ENCODE results near the gene AOAH. TPM values are rescaled to one million over a fixed set of nuclear protein-coding genes. Genes with fewer than 3 reads are reported as not detected.

AOAH gene
- total RNA-seq, result 23.5 TPM
- polyA plus RNA-seq, result 47.1 TPM
- long read RNA-seq, donor 1, result 0 reads
- long read RNA-seq, donor 2, result 0 reads
- long read RNA-seq, donor 3, partial matches to known transcripts, result 0 of 2 reads
- long read RNA-seq, donor 3, other reads (novel, unspliced or antisense), result 0 of 2 reads
- long read RNA-seq, donor 4, partial matches to known transcripts, result 0 of 3 reads
- long read RNA-seq, donor 4, other reads (novel, unspliced or antisense), result 0 of 3 reads
- long read RNA-seq, donor 5, partial matches to known transcripts, result 5 of 12 reads
- long read RNA-seq, donor 5, other reads (novel, unspliced or antisense), result 0 of 12 reads
- long read RNA-seq, donor 6, partial matches to known transcripts, result 0 of 6 reads
- long read RNA-seq, donor 6, other reads (novel, unspliced or antisense), result 0 of 6 reads
- long read RNA-seq, donor 7, partial matches to known transcripts, result 0 of 5 reads
- long read RNA-seq, donor 7, other reads (novel, unspliced or antisense), result 0 of 5 reads
- long read RNA-seq, donor 8, partial matches to known transcripts, result 0 of 2 reads
- long read RNA-seq, donor 8, other reads (novel, unspliced or antisense), result 0 of 2 reads
- long read RNA-seq, donor 9, partial matches to known transcripts, result 0 of 3 reads
- long read RNA-seq, donor 9, other reads (novel, unspliced or antisense), result 0 of 3 reads
- long read RNA-seq, donor 10, partial matches to known transcripts, result 0 of 1 reads
- long read RNA-seq, donor 10, other reads (novel, unspliced or antisense), result 0 of 1 reads

GRCh38 chr7:36723951-36724664, at the start of gene AOAH:
Gene AOAH, minus strand, starts transcription at chr7:36724494. Its CDS starts 346 bp downstream, at chr7:36724148.
- WGBS, result 50% methylated on average over 14 of the region's 14 CpGs
- H3K36me3 ChIP-seq (ENCODE audit: control insufficient read depth in 2 of 2, insufficient read depth in 2 of 2, low read length in 1 of 2), result no peaks in the 10 kb centered on the region
- peaks cover 8 to 39% of the 10 kb centered on the region in 2 donors for H3K4me1 ChIP-seq (ENCODE audit: control insufficient read depth in 2 of 2, insufficient read depth in 2 of 2, low read length in 2 of 2)
- peak within 1 kb of the TSS; percentile 43 to 44 for H3K4me3 ChIP-seq (ENCODE audit: low read length in 2 of 2)
- H3K9me3 ChIP-seq (ENCODE audit: control insufficient read depth in 2 of 2, insufficient read depth in 1 of 2, low read length in 1 of 2), result no peaks in the 10 kb centered on the region
- peak; percentile 50 to 94 (median 77) for DNase-seq (ENCODE audit: low read depth in 6 of 9, low spot score in 9 of 9)
- H3K27ac ChIP-seq (ENCODE audit: low read depth in 1 of 2, low read length in 1 of 2), result peak within 1 kb of the TSS; percentile 84 to 90
- no peaks in the 10 kb centered on the region for H3K27me3 ChIP-seq (ENCODE audit: control insufficient read depth in 2 of 2, insufficient read depth in 1 of 2, low read length in 1 of 2)

GRCh38 chr7:36766451-36766850, 42.2 kb upstream of the AOAH start:
- 92% methylated on average over 1 of the region's 1 CpG for WGBS
- Histone ChIP-seq H3K27ac (ENCODE audit: low read depth in 1 of 2, low read length in 1 of 2) (no peak overlapping the region), H3K36me3 (ENCODE audit: control insufficient read depth in 2 of 2, insufficient read depth in 2 of 2, low read length in 1 of 2) (no peaks in the 10 kb centered on the region), H3K9me3 (ENCODE audit: control insufficient read depth in 2 of 2, insufficient read depth in 1 of 2, low read length in 1 of 2) (no peaks in the 10 kb centered on the region), H3K4me3 (ENCODE audit: low read length in 2 of 2) (no peak overlapping the region), H3K4me1 (ENCODE audit: control insufficient read depth in 2 of 2, insufficient read depth in 2 of 2, low read length in 2 of 2) (peaks cover 0 to 13% of the 10 kb centered on the region in 2 donors), H3K27me3 (ENCODE audit: control insufficient read depth in 2 of 2, insufficient read depth in 1 of 2, low read length in 1 of 2) (no peaks in the 10 kb centered on the region)
- no peak for DNase-seq (ENCODE audit: low read depth in 6 of 9, low spot score in 9 of 9)

- DNase-seq (ENCODE audit: low read depth in 6 of 9, low spot score in 9 of 9), result no peak
Observed at GRCh38 chr7:36765605-36766004, 41.3 kb upstream of the AOAH start.

GRCh38 chr7:36764929-36765328, 40.6 kb upstream of the AOAH start:
- H3K27ac ChIP-seq (ENCODE audit: low read depth in 1 of 2, low read length in 1 of 2), result peak overlapping the region; percentile 36 to 79
- H3K36me3 ChIP-seq (ENCODE audit: control insufficient read depth in 2 of 2, insufficient read depth in 2 of 2, low read length in 1 of 2), result no peaks in the 10 kb centered on the region
- H3K4me3 ChIP-seq (ENCODE audit: low read length in 2 of 2), result no peak overlapping the region
- H3K27me3 ChIP-seq (ENCODE audit: control insufficient read depth in 2 of 2, insufficient read depth in 1 of 2, low read length in 1 of 2), result no peaks in the 10 kb centered on the region
- WGBS, result 87% methylated on average over 5 of the region's 5 CpGs
- peaks cover 0 to 13% of the 10 kb centered on the region in 2 donors for H3K4me1 ChIP-seq (ENCODE audit: control insufficient read depth in 2 of 2, insufficient read depth in 2 of 2, low read length in 2 of 2)
- DNase-seq (ENCODE audit: low read depth in 6 of 9, low spot score in 9 of 9), result peak in 1 of 9 donors; percentile 49
- H3K9me3 ChIP-seq (ENCODE audit: control insufficient read depth in 2 of 2, insufficient read depth in 1 of 2, low read length in 1 of 2), result no peaks in the 10 kb centered on the region

More at GRCh38 chr7:36765605-36766004, 41.3 kb upstream of the AOAH start:
- Histone ChIP-seq H3K4me1 (ENCODE audit: control insufficient read depth in 2 of 2, insufficient read depth in 2 of 2, low read length in 2 of 2) (peaks cover 0 to 13% of the 10 kb centered on the region in 2 donors), H3K4me3 (ENCODE audit: low read length in 2 of 2) (no peak overlapping the region), H3K36me3 (ENCODE audit: control insufficient read depth in 2 of 2, insufficient read depth in 2 of 2, low read length in 1 of 2) (no peaks in the 10 kb centered on the region), H3K9me3 (ENCODE audit: control insufficient read depth in 2 of 2, insufficient read depth in 1 of 2, low read length in 1 of 2) (no peaks in the 10 kb centered on the region), H3K27ac (ENCODE audit: low read depth in 1 of 2, low read length in 1 of 2) (no peak overlapping the region), H3K27me3 (ENCODE audit: control insufficient read depth in 2 of 2, insufficient read depth in 1 of 2, low read length in 1 of 2) (no peaks in the 10 kb centered on the region)
- WGBS, result 74% methylated on average over 4 of the region's 4 CpGs

GRCh38 chr7:36763132-36763816, 39.0 kb upstream of the AOAH start:
- H3K27me3 ChIP-seq (ENCODE audit: control insufficient read depth in 2 of 2, insufficient read depth in 1 of 2, low read length in 1 of 2), result no peaks in the 10 kb centered on the region
- peaks cover 0 to 13% of the 10 kb centered on the region in 2 donors for H3K4me1 ChIP-seq (ENCODE audit: control insufficient read depth in 2 of 2, insufficient read depth in 2 of 2, low read length in 2 of 2)
- no peak overlapping the region for H3K4me3 ChIP-seq (ENCODE audit: low read length in 2 of 2)
- H3K27ac ChIP-seq (ENCODE audit: low read depth in 1 of 2, low read length in 1 of 2), result no peak overlapping the region
- H3K36me3 ChIP-seq (ENCODE audit: control insufficient read depth in 2 of 2, insufficient read depth in 2 of 2, low read length in 1 of 2), result no peaks in the 10 kb centered on the region
- WGBS, result 98% methylated on average over 10 of the region's 10 CpGs
- no peak for DNase-seq (ENCODE audit: low read depth in 6 of 9, low spot score in 9 of 9)
- H3K9me3 ChIP-seq (ENCODE audit: control insufficient read depth in 2 of 2, insufficient read depth in 1 of 2, low read length in 1 of 2), result no peaks in the 10 kb centered on the region

GRCh38 chr7:36762394-36762793, 38.1 kb upstream of the AOAH start:
- Histone ChIP-seq H3K27ac (ENCODE audit: low read depth in 1 of 2, low read length in 1 of 2) (no peak overlapping the region), H3K27me3 (ENCODE audit: control insufficient read depth in 2 of 2, insufficient read depth in 1 of 2, low read length in 1 of 2) (no peaks in the 10 kb centered on the region), H3K9me3 (ENCODE audit: control insufficient read depth in 2 of 2, insufficient read depth in 1 of 2, low read length in 1 of 2) (no peaks in the 10 kb centered on the region), H3K4me3 (ENCODE audit: low read length in 2 of 2) (no peak overlapping the region), H3K36me3 (ENCODE audit: control insufficient read depth in 2 of 2, insufficient read depth in 2 of 2, low read length in 1 of 2) (no peaks in the 10 kb centered on the region), H3K4me1 (ENCODE audit: control insufficient read depth in 2 of 2, insufficient read depth in 2 of 2, low read length in 2 of 2) (peaks cover 0 to 13% of the 10 kb centered on the region in 2 donors)
- DNase-seq (ENCODE audit: low read depth in 6 of 9, low spot score in 9 of 9), result no peak
- 96% methylated on average over 2 of the region's 2 CpGs for WGBS

- Histone ChIP-seq H3K4me1 (ENCODE audit: control insufficient read depth in 2 of 2, insufficient read depth in 2 of 2, low read length in 2 of 2) (peaks cover 0 to 13% of the 10 kb centered on the region in 2 donors), H3K9me3 (ENCODE audit: control insufficient read depth in 2 of 2, insufficient read depth in 1 of 2, low read length in 1 of 2) (no peaks in the 10 kb centered on the region), H3K36me3 (ENCODE audit: control insufficient read depth in 2 of 2, insufficient read depth in 2 of 2, low read length in 1 of 2) (no peaks in the 10 kb centered on the region), H3K4me3 (ENCODE audit: low read length in 2 of 2) (no peak overlapping the region), H3K27ac (ENCODE audit: low read depth in 1 of 2, low read length in 1 of 2) (no peak overlapping the region), H3K27me3 (ENCODE audit: control insufficient read depth in 2 of 2, insufficient read depth in 1 of 2, low read length in 1 of 2) (no peaks in the 10 kb centered on the region)
- no peak for DNase-seq (ENCODE audit: low read depth in 6 of 9, low spot score in 9 of 9)
- 96% methylated on average over 2 of the region's 2 CpGs for WGBS
Observed at GRCh38 chr7:36761835-36762234, 37.5 kb upstream of the AOAH start.

GRCh38 chr7:36760856-36761762, 36.8 kb upstream of the AOAH start:
- peaks cover 0 to 13% of the 10 kb centered on the region in 2 donors for H3K4me1 ChIP-seq (ENCODE audit: control insufficient read depth in 2 of 2, insufficient read depth in 2 of 2, low read length in 2 of 2)
- no peak for DNase-seq (ENCODE audit: low read depth in 6 of 9, low spot score in 9 of 9)
- WGBS, result 95% methylated on average over 7 of the region's 7 CpGs
- no peaks in the 10 kb centered on the region for H3K36me3 ChIP-seq (ENCODE audit: control insufficient read depth in 2 of 2, insufficient read depth in 2 of 2, low read length in 1 of 2)
- H3K27ac ChIP-seq (ENCODE audit: low read depth in 1 of 2, low read length in 1 of 2), result no peak overlapping the region
- no peaks in the 10 kb centered on the region for H3K27me3 ChIP-seq (ENCODE audit: control insufficient read depth in 2 of 2, insufficient read depth in 1 of 2, low read length in 1 of 2)
- no peaks in the 10 kb centered on the region for H3K9me3 ChIP-seq (ENCODE audit: control insufficient read depth in 2 of 2, insufficient read depth in 1 of 2, low read length in 1 of 2)
- no peak overlapping the region for H3K4me3 ChIP-seq (ENCODE audit: low read length in 2 of 2)

Measured in thymus (tissue), 14 donors.